HL-60 (cell line): ENCODE measurements around the gene SLCO4A1.

ENCODE experiments used
- DNase-seq, 2 experiments: peaks; one replicate each; pipeline ENCODE4 v3.0.0-alpha.2; 2010 to 2020; ENCODE audit warnings: low read depth in 1 of 2, low spot score in 1 of 2
- H3K27ac ChIP-seq: fragments of 250-450 bp; sonication (Bioruptor Pico); replicated peaks from 2 replicates; pipeline ENCODE4 v1.5.1; 2020; ENCODE audit warnings: mild to moderate bottlenecking, moderate library complexity
- H3K27me3 ChIP-seq: fragments of 250-450 bp; sonication (Bioruptor Pico); 2 replicates; pipeline ENCODE4 v1.5.1; 2021; ENCODE audit warnings: mild to moderate bottlenecking, moderate library complexity; ENCODE audit not compliant: insufficient read depth, poor library complexity, severe bottlenecking
- H3K4me3 ChIP-seq: replicated peaks from 2 replicates; pipeline ENCODE4 v1.5.1; 2011; ENCODE audit warnings: mild to moderate bottlenecking, control low read depth, low read length; ENCODE audit not compliant: insufficient read depth
- CTCF ChIP-seq: IDR thresholded peaks from one replicate; pipeline ENCODE4 v1.5.1; 2011; ENCODE audit warnings: low read length, control low read depth, inconsistent platforms; ENCODE audit not compliant: insufficient read depth
- GABPA ChIP-seq: IDR thresholded peaks from 2 replicates; pipeline ENCODE4 v1.6.1; 2012; ENCODE audit warnings: low read depth
- POLR2AphosphoS5 ChIP-seq: IDR thresholded peaks from 2 replicates; pipeline ENCODE4 v1.6.1; 2012; ENCODE audit warnings: low read depth
- REST ChIP-seq: IDR thresholded peaks from 2 replicates; pipeline ENCODE4 v1.6.1; 2012; ENCODE audit warnings: low read depth; ENCODE audit not compliant: insufficient replicate concordance
- SPI1 ChIP-seq: IDR thresholded peaks from 2 replicates; pipeline ENCODE4 v1.6.1; 2012; ENCODE audit warnings: low read depth, mild to moderate bottlenecking, borderline replicate concordance

The SLCO4A1 gene

GRCh38 chr20:62631336-62632308, 10.7 kb upstream of the SLCO4A1 start:
- TF ChIP-seq CTCF (no peak), SPI1 (no peak), POLR2AphosphoS5 (no peak), REST (no peak), GABPA (no peak)
- no peaks in the 10 kb centered on the region for H3K27me3 ChIP-seq
- H3K27ac ChIP-seq: no peak overlapping the region
- H3K4me3 ChIP-seq: no peak overlapping the region
- no peak for DNase-seq

- TF ChIP-seq GABPA (no peak), CTCF (no peak), SPI1 (no peak), REST (no peak), POLR2AphosphoS5 (no peak)
- DNase-seq: no peak
- no peak overlapping the region for H3K27ac ChIP-seq
- H3K27me3 ChIP-seq: no peaks in the 10 kb centered on the region
- no peak overlapping the region for H3K4me3 ChIP-seq
Measured at GRCh38 chr20:62632575-62633090, 9.7 kb upstream of the SLCO4A1 start.

- no peak for DNase-seq
- TF ChIP-seq REST: no peak
- no peak for TF ChIP-seq GABPA
- TF ChIP-seq CTCF: no peak
- Histone ChIP-seq H3K27ac (no peak overlapping the region), H3K4me3 (no peak overlapping the region), H3K27me3 (no peaks in the 10 kb centered on the region)
Measured at GRCh38 chr20:62633598-62634329, 8.5 kb upstream of the SLCO4A1 start.
